ENCODE data around the gene CDKN2AIPNL.

CDKN2AIPNL gene, protein sequence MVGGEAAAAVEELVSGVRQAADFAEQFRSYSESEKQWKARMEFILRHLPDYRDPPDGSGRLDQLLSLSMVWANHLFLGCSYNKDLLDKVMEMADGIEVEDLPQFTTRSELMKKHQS

DNA sequence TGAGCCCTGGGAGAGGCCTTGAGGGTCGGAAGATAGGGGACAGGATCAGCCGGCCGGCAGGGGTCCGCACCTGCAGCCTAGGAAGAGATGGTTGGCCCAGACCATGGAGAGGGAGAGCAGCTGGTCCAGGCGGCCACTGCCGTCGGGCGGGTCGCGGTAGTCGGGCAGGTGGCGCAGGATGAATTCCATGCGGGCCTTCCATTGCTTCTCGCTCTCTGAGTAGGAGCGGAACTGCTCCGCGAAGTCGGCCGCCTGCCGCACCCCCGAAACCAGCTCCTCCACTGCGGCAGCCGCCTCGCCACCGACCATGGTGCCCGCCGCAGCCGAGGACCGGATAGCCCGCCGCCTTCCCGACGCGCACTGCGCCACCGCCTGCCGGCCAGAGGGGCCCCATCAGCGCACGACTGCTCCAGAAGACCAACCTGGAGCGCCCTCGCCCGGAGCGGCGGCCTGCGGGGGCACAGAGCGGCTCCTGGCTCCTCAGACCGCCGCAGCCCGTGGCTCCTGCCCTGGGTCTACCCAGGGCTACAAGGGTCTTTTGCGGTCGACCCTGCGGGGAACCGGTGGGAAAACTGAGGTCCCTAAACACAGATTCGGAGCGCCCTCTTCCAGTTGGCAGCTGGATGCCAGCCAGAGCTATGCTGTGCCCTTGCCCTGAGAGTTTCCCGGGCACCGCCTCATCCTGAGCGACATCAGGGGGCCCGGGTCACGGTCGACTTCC, at the start of gene CDKN2AIPNL:
Gene CDKN2AIPNL (minus strand): TSS at position 336 of the 721 bp plus-strand sequence. CDS start 27 bp downstream, at position 309.
- peak; percentile 95 for DNase-seq

DNA sequence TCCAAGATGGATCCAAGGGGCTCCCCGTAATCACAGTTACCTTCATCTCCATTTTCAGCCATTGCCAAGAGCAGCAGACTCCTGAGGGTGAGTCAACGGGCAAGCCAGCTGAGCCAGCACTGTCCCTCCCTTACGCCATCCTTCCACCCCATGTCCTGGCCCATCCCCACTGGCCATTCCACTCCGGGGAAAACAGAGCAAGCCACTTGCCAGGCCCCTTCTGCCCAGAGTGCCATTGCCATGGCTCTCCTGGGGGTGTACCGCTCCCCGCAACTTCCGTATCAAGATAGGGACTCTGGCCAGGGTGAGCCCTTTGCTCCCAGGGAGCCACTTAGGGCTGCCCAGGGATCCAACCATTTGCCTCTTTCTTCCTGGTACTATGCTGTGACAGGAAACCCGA, 48.9 kb upstream of the CDKN2AIPNL start:
- DNase-seq, result no peak

DNA sequence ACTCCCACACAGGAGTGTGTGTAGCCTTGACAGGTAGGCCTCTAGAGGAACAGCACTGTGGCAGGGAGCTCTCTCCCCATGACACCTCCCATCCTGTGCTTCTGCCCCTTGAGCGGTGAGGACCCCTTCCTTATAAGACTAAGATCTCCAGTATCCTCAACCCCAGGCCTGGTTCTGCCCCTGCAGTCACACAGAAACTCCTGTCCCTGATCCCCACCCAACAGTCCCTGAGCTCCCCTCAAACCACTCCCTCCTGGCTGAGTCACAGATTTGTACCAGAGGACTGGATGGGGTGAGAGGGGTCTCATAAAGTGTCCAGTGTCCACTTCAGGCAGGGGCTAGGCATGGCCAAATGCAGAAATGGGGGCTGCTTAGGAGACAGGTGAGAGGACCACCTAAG, 47.8 kb upstream of the CDKN2AIPNL start:
- DNase-seq, result no peak

DNA sequence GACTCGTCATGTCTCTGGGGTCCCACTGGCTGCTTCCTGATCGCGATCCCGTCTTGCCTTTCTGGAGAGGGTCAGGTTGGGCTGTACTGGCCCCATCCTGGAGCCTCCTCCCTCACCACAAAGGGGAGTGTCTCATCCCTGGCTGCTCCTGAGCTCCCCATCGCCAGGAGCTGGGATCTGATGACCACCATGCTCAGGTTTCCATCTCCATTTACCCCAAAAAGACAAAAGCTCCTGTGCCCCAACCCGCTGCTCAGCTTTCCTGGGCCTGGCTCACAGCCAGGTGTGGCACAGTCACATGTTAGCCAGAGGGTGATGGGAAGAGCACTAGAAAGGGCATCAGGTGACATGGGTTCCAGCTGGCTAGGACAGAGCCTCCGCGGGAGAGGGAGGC, 47.3 kb upstream of the CDKN2AIPNL start:
- DNase-seq, result no peak

DNA sequence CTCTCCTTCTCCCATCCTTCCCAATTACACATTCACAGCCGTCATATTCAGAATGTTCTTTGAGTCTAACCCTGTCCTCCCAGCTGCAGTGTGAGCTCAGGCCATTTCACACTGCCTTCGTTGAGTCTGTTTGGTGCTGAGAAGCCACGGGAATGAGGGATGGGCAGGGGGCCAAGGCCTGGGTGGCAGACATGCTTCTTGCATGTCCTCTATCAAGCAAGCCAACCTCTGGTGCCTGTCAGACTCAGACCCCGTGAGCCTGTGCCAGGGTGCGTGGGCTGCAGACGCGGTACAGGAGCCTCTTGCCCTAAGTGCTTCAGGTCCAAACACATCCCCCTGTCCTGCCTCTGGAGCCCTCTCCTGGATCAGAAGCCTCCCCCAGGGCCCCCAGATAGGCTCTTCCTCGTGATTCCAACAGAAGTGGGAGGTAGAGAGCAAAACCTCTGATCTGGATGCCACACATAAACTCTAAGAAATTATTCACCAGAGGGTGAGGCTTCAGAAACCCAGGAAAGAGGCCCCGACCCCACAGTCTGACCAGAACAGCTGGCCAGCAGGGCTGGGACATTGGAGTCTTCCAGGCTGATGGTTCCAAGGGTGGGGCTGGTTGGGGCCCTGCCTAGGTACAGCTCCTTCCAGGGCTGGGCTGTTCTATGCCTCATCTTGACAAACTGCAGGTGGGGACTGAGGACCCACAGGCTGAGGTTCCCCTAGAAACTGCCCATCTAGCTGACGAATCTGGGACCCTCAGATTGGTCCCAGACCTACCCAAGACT, 46.7 kb upstream of the CDKN2AIPNL start:
- no peak for DNase-seq

DNA sequence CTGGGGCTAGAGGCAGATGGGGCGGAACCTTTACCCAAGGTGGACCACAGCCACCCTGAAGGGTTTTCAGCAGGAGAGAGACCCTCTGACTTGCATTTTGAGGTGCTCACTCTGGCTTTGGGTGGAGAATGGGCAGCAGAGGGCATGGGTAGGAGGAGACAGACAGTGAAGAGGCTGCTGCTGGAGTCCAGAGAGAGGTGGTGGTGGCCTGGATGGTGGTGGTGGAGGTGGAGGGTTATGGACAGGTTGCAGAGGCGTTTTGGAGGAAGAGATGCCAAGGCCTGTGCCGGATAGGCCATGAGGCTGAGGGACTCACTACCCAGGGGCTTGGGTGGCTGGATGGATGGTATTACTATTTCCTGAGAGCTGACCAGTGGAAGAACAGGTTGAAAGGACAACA, 46.1 kb upstream of the CDKN2AIPNL start:
- DNase-seq, result no peak

DNA sequence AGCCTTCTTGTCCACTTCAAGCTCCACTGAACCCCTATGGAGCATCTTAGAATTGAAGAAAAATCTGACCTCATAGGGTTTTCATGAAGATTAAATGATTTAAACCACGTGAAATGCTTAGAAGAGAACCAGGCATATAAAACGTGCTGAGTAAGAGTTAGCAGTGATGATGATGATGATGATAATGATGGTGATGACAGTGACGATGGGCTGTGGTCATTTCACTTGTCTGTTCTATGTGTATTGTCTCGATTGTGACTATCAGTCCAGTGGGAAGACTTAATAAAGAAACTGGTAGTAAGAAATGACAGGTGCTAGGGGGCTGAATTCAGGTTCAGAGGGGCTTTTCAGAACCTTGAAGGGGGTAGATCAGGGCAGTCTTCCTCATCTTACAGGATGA, 45.1 kb upstream of the CDKN2AIPNL start:
- DNase-seq, result no peak

DNA sequence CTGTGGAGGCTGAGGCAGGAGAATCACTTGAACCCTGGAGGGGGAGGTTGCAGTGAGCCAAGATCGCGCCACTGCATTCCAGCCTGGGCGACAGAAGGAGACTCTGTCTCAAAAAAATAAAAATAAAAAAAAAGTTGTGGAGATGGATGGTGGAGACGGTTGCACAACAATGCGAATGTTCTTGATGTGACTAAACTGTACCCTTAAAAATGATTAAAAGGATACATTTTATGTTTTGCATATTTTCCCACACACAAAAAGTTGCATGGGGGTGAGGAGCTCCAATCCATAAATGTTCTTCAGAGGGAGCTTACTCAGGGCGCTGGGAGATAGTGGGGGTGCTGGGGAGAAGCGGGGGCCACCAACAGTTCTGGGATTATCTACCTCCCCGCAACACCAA, 43.8 kb upstream of the CDKN2AIPNL start:
- no peak for DNase-seq

DNA sequence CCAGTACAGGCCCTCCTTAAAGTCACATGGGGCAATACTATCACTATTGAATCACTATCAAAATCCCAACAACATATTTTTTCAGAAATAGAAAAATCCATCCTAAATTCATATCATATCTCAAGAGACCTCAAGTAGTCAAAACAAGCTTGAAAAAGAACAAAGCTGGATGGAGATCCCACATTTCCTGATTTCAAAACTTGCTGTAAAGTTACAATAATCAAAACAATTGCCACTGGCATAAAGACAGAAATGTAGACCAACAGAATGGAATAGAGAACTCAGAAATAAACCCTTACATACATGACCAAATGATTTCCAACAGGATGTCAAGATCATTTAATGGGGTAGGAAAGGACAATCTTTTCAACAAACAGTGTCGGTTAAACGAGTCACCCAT, 41.3 kb upstream of the CDKN2AIPNL start:
- DNase-seq, result no peak

DNA sequence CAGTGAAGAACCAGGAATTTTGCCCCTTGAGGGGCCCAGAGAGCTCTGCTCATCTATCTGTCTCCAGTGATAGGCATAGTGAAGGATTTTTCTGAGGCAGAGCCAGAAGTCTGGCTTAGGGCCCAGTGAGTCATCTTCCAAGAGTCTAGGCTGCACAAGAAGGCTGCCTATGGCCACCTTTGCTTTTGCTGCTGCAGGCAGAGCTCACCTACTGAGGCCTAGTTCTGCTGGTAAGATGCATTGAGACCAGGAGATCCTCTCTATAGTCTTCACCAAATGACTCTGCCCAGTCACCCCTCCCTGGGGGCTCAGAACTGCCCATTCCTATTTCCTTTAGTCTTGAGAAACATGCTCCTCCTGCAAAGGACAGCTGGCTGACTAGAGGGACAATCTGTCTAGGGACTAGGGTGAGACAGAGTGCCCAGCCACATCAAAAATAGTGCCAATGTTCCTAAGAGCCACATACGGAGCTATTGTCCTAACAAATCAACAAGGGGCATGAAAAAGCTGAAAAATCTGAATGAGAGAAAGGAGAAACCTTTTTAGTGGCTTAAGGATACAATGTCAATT, 40.3 kb upstream of the CDKN2AIPNL start:
- DNase-seq, result no peak

DNA sequence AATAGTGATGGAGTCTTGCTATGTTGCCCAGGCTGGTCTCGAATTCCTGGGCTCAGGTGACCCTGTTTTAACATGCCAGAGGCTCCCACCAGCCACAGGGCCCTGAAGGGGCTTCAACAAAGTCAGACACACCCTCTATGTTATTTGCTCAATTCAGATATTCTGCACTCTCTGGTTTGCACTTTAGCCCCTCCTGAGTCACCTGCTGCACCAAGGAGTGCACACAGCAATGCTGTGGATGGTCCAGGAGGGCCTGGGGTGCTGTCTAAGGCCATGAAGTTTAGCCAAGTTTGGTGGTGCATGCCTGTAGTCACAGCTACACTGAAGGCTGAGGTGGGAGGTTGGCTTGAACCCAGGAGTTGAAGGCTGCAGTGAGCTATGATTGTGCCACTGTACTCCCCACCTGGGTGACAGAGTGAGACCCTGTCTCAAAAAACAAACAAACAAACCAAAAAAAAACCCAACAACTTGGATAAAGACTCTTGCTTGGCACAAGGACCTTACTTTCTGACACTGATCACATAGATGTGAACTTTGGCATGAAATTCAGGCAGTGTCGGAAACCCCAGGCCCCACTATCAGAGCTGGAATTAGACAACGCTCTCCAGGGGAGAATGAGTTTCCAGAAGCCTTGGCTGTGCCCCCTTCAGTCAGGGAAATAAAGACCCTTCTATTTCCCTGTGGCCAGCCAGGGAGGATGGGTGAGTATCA, 39.7 kb upstream of the CDKN2AIPNL start:
- no peak for DNase-seq

DNA sequence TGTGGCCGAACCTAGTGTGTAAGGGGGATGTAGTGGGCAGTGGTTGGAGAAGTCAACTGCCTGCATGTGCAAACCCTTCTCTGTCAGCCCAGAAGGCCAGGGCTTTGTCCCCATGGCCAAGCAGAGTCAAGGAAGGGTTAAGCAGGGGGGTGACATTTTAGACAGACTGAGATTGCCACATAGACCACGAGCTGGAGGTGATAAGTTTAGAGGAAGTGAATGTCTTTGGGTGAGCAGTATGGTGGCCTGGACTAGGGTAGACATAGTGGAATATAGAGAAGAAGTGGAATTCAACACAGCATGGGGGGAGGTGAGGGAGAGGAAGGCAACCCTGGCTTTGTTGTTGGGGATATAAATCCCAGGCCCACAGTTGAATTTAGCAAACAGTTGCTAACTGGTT, 38.7 kb upstream of the CDKN2AIPNL start:
- no peak for DNase-seq

DNA sequence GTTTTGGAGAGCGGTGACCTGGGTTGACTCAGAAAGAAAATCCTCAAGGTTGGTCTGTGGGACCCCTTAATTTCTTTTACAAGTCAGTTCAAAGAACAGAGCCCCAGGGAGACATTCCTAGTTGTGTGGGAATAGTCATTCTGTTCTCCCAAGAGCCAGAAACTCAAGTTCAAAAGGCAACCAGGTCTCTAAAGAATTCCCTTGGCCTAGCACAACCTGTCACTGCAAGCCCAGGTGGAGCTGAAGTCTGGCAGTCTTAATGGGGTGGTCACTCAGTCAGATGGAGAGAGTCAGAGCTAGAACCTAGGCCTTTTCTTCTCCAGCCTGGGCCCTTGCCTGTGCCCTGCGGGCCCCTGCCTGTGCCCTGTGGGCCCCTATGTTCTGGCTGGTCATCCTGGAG, 37.5 kb upstream of the CDKN2AIPNL start:
- no peak for DNase-seq

DNA sequence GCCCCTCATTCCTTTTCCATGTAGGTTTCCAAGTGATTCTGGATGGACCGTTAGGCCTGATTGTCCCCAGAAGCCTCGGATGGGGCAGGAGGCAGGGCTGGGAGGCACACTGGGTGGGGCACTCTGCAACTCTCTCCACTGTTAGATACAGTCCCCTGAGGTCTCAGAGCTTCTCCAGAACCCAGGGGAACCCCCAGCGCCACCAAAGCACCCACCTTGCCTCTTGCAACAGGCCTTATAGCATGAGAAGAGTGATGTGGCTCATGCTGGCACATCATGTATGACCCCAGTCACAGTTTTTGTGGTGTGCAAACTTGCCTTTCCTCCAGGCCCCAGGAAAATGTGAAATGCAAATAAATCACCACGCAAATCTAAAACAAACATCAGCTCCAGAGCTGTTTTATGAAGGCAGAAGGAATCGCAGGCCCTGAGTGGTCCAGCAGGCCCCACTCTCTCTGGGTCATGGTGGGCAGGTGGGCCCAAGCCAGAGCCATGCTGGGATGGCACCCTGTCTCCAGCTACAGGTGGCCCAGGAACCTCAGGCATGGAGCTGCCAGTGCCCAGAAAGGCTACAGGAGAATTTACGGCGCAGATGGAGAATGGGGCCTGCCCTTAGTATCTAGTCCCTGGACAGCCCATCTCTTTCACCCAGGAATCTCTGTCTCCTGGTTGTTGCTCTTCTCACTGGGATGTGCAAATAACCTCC, 36.3 kb upstream of the CDKN2AIPNL start:
- DNase-seq, result no peak

DNA sequence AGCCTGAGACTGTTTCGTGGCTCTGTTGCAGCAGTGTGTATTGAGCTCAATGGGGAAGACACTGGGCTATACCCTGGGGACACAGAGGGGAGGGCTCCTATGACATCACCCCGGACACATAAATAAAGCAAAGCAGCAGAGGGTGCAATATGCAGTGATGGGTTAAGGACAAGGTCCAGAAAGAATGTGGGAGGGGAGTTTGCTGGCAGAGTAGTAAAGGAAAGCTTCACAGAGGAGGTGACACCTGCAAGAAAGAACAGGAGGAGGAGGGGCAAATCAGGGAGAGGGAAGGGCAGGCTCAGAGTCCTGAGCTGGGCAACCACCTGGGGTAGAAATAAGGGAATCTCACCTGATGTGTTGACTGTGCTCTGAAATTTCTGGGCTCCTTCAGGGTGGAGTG, 35.3 kb upstream of the CDKN2AIPNL start:
- no peak for DNase-seq

DNA sequence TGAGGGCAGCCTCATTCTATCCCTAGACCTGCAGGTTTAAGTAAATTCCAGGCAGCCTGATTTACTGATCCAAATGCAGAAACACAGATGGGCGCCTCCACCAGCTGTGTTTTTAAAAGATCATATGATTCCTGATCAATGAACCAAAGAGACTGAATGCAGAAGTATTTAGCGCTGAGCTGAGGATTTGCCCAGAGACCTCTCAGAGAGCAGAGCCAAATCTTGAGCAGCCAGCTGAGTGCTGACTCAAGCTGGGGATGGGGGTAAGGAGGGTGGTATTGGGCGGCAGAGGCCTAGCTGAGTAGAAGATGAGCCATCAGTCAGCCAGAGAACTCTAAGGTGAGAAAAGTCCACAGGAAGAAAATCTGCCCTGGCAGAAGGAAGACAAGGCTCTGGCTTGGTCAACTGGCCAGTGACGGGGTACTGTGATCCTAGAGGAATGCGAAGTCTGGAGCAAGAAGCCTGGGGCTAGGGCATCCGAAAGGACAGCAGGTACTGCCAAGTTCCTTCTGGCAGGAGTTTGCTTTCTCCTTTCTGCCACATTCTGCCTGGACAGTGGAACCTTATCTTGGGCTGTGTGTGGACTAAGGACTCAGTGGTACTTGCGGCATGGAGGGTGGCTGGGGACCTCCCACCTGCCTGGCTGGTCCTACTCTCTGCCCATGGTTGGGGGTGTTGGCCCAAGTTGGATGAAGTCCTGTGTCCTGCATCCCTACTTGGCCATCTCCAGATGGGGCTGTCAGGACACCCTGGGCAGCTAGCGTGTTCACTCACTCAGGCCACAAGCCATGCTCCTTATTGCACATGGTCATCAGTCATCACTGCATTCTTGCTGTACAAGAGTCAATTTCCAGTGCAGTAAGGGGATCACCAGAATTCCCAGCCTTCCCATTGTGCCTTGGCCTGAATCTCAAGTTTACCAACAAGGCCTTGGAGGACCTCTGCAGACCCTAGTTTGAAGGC, 34.5 kb upstream of the CDKN2AIPNL start:
- DNase-seq, result no peak

DNA sequence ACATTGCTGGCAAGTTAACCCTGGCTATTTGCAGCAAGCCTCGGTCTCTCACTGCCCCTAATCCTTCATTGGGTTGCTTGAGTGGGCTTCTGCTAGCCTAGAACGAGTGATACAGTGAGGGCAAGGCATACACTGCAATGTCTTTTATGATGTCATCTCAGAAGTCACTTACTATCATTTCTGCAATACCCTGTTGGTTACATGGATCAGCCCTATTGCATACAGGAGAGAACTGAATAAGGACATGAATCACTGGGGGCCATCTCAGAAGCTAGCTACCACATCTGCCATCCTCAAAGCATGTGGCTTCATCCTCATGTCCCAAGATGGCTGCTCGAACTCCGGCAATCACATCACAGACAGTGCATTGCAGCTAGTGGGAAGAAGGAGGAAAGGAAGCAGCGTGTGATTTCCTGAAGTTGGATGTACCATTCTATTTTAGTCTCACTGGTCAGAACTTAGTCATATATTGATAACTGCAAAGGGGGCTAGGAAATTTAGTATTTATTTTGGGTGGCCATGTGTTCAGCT, 33.3 kb upstream of the CDKN2AIPNL start:
- no peak for DNase-seq

DNA sequence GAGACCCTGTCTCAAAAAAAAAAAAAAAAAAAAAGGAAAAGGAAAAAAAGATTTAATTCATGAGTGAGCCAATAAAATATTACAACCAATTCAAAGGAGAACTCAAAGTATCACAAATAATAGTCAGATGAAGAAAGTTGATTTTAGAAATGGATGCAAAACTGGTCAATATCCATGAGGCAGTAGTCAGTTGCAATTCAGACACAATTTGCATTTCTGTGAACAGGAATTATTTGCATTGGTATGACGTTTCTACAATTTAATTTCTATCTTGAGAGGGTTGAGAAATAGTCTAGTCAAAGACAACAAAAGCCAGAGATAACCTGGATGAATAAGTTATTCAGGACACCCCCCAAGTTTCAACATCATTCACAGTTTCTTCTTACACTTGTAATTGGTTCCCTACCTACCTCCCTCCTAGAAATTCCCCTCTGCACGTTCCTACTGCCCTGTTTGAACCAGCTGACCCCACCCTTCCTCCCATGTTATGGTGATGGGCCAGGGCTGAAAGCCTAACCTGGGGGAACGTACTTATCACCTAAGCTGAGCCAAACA, 28.6 kb upstream of the CDKN2AIPNL start:
- no peak for DNase-seq

DNA sequence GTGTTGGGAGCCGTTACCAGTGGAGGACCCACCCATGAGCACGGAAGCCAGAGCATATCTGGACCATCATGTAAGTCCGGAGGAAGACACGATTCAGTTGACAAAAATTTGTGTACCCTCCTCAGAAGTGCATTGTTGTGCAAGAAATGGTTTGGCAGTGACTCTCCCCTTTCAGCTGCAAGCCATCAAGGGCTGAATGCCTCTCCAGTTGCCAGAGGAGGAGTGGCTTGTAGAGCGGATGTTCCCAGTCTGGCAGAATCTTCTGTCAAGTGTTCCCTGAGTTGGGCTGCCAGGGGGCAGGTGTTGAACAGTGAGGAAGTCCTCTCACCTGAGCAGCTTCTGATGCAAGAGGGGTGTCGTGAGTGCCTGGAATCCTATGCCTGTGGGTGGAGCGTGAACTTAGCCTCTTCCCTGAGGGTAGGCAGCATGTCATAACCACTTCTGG, 27.6 kb upstream of the CDKN2AIPNL start:
- DNase-seq, result no peak

DNA sequence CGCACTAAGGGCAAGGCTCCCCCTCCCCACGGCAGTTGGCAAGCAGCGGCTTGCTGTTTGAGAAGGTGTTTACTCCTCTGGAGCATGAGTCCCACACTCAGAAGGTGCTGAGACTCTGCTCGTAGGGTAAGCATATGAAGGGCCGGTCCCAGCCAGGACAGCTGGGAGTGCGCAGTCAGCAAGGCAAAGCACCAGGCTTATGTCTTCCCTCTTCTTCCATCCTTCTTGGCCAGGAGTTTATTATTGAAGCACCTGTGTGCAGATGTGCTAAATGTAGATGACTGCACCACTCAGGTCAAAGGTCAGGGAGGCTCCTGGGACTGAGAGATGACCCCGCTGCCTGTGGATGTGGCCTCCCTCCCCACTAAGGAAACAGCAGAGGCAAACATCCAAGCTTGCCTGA, 27.0 kb upstream of the CDKN2AIPNL start:
- no peak for DNase-seq

Measured in activated CD4-positive, alpha-beta T cell treated with anti-CD3 and anti-CD28 coated beads, Interleukin-10, Interleukin-2, amounts not matched to agents 100 ng/mL and 50 ng/mL, durations not matched to agents 16 hours and 8 hours (primary cell).